ENCODE results near the gene ZNF865. TPM values are rescaled to one million over a fixed set of nuclear protein-coding genes. Genes with fewer than 3 reads are reported as not detected.

Gene ZNF865
- total and polyA plus RNA-seq, 7 experiments from 2014 or later: 0.06 to 22.7 (median 15.2) TPM

DNA sequence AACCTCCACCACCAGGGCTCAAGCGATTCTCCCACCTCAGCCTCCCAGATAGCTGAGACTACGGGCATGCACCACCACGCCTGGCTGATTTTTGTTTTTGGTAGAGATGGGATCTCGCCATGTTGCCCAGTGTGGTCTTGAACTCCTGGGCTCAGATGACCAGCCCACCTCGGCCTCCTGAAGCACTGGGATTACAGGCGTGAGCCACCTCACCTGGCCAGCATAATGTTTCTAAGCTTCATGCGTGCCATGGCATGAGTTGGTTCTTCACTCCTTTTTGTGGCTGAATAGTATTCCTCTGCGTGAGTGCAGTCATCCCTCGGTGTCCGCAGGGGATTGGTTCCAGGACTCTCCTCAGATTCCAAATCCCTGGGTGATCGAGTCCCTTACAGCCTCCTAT is 20.6 kb upstream of the ZNF865 start:
- CTCF ChIA-PET: no interaction called here
- DNase-seq (no peak), ATAC-seq (no peak)
- intact Hi-C loops (cut with micrococcal nuclease): loop anchor here (5.0 to 10.0 kb wide), 2 partner anchors 68 to 200 kb away; partner anchors contain the start of genes RPL28 (in 1 of the 2) and TMEM238 (in 1 of the 2)
- no peak overlapping the region for H3K27ac ChIP-seq (ENCODE audit: low read depth, low read length)
- H3K4me1 ChIP-seq (ENCODE audit: control insufficient read depth in 2 of 2, insufficient read depth in 2 of 2, low read length in 2 of 2): peaks cover 23 to 29% of the 10 kb centered on the region in 2 donors
- POLR2A ChIA-PET: interaction anchor here (0.8 to 5.1 kb wide), 2 partner anchors 14 to 50 kb away, joined by 3 to 44 read pairs; partner anchors contain the start of genes FIZ1 and ZNF524
- H3K27me3 ChIP-seq (ENCODE audit: control insufficient read depth in 2 of 2, insufficient read depth in 2 of 2, low read length in 2 of 2): no peaks in the 10 kb centered on the region
- H3K4me3 ChIP-seq (ENCODE audit: low read length): no peak overlapping the region
- no peaks in the 10 kb centered on the region for H3K9me3 ChIP-seq (ENCODE audit: control insufficient read depth in 2 of 3, low read length in 3 of 3)
- H3K27me3 Mint-ChIP-seq: peaks cover 0 to 32% (median 0%) of the 10 kb centered on the region in 5 donors
- H3K4me1 Mint-ChIP-seq: peaks cover 21 to 55% (median 40%) of the 10 kb centered on the region in 7 donors
- H3K36me3 ChIP-seq (ENCODE audit: control insufficient read depth in 2 of 3, insufficient read depth in 3 of 3, low read length in 3 of 3): no peaks in the 10 kb centered on the region
- H3K9me3 Mint-ChIP-seq: no peaks in the 10 kb centered on the region
- H3K27ac Mint-ChIP-seq: peak overlapping the region in 6 of 9 donors; percentile 43 to 71 (median 54)
- peak overlapping the region in 6 of 10 donors; percentile 16 to 95 (median 86) for H3K4me3 Mint-ChIP-seq
- peaks cover 0 to under 1% (median 0%) of the 10 kb centered on the region in 5 donors for H3K36me3 Mint-ChIP-seq

DNA sequence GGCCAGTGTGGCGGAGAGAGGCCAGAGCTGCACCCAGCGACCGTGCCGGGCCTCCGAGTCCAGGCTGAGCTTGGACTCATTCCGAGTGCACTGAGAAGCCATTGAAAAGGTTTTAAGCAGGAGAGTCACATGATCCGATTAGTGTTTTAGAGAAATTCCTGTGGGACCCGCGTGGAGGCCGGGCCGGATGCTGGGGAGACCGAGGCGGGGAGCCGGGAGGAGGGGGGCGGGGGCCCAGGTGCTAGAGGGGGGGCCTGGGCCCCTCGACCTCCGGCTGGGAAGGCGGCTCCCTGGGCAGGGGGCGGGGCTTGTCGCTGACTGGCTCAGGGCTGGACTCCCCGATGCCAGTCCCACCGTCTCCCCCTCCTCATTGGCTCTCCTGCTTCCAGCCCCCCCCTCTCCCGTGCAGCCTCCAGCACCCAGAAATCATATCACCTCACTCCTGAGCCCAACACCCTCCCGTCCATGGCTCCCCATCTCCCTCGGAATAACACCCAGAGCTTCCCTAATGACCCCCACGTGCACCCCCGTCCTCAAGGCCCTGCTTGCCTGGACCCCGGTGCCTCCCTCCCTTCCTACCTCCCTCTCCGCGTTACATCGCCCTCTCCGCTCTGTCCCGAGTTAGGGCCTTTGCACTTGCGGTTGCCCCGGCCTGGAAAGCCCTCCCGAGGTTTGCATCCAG is 19.6 kb upstream of the ZNF865 start:
- Histone ChIP-seq H3K4me1 (ENCODE audit: control insufficient read depth in 2 of 2, insufficient read depth in 2 of 2, low read length in 2 of 2) (peaks cover 20 to 29% of the 10 kb centered on the region in 2 donors), H3K36me3 (ENCODE audit: control insufficient read depth in 2 of 3, insufficient read depth in 3 of 3, low read length in 3 of 3) (no peaks in the 10 kb centered on the region), H3K9me3 (ENCODE audit: control insufficient read depth in 2 of 3, low read length in 3 of 3) (no peaks in the 10 kb centered on the region), H3K27ac (ENCODE audit: low read depth, low read length) (peak overlapping the region; percentile 59), H3K4me3 (ENCODE audit: low read length) (peak overlapping the region; percentile 50), H3K27me3 (ENCODE audit: control insufficient read depth in 2 of 2, insufficient read depth in 2 of 2, low read length in 2 of 2) (no peaks in the 10 kb centered on the region)
- Mint-ChIP-seq H3K27me3 (peaks cover 0 to 32% (median 0%) of the 10 kb centered on the region in 5 donors), H3K4me3 (peak overlapping the region; percentile 45 to 95 (median 86)), H3K4me1 (peaks cover 18 to 52% (median 38%) of the 10 kb centered on the region in 7 donors), H3K27ac (peak overlapping the region in 8 of 9 donors; percentile 33 to 94 (median 68)), H3K9me3 (no peaks in the 10 kb centered on the region), H3K36me3 (no peaks in the 10 kb centered on the region)
- intact Hi-C loops (cut with micrococcal nuclease): loop anchor here (5.0 to 10.0 kb wide), 2 partner anchors 68 to 201 kb away; partner anchors contain the start of genes RPL28 (in 1 of the 2) and TMEM238 (in 1 of the 2)
- DNase-seq (peak in 6 of 9 donors; percentile 26 to 57 (median 35)), ATAC-seq (peak; percentile 36)
- ChIA-PET CTCF (interaction anchor here (0.7 to 1.5 kb wide), 3 partner anchors 14 to 68 kb away, joined by 4 to 8 read pairs (median 4); partner anchors contain the start of gene FIZ1), POLR2A (interaction anchor here (0.6 to 5.1 kb wide), 3 partner anchors 13 to 69 kb away, joined by 3 to 44 read pairs (median 3); partner anchors contain the start of genes FIZ1 and ZNF524)

DNA sequence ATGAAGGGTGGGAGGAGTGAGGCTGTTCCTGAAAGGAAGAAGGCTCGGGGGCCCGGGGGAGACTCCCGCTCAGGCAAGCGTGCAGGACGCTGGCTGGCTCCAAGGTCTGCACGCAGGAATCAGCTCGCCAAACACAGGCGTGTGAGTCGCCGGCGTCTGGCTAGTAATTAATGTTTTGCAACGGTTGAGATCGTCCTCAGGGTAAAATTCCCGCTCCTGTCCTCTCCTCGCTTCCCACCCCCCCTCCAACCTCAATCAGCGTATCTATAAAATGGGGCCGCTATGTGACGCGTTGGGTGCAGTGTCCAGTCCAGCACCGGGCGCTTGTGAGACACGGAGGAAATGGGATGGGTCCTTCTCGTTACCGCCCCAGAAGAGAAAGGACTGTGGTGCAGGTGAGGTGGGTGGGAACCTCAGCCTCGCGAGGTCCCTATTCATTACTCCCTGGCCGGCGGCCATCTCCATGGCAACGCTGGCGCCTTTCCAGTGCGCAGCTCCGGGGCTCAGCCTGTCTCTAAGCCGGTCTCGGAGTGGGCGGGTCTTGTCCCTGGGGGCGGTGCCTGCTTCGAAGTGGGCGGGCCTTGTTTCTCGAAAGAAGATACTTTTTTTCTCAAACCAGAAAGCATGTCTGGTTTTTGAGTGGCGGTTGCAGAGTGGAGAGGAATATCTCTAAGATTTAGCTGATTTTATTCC is 18.3 kb upstream of the ZNF865 start:
- Histone ChIP-seq H3K9me3 (ENCODE audit: control insufficient read depth in 2 of 3, low read length in 3 of 3) (no peaks in the 10 kb centered on the region), H3K27me3 (ENCODE audit: control insufficient read depth in 2 of 2, insufficient read depth in 2 of 2, low read length in 2 of 2) (no peaks in the 10 kb centered on the region), H3K27ac (ENCODE audit: low read depth, low read length) (peak overlapping the region; percentile 32), H3K4me1 (ENCODE audit: control insufficient read depth in 2 of 2, insufficient read depth in 2 of 2, low read length in 2 of 2) (peaks cover 10 to 22% of the 10 kb centered on the region in 2 donors), H3K4me3 (ENCODE audit: low read length) (peak overlapping the region; percentile 63), H3K36me3 (ENCODE audit: control insufficient read depth in 2 of 3, insufficient read depth in 3 of 3, low read length in 3 of 3) (peaks cover 0 to 2% (median 0%) of the 10 kb centered on the region in 3 experiments)
- peaks cover 0 to 6% (median 0%) of the 10 kb centered on the region in 5 donors for H3K36me3 Mint-ChIP-seq
- ATAC-seq (peak; percentile 99), DNase-seq (peak; percentile 83 to 92 (median 89))
- intact Hi-C loops (cut with micrococcal nuclease): loop anchor here (1.0 to 10.0 kb wide), 5 partner anchors 12 to 202 kb away; partner anchors contain the start of genes FIZ1 (in 2 of the 2), ZNF784 (in 2 of the 2), ZNF865 (in 2 of the 2) and RPL28 (in 1 of the 2)
- H3K27me3 Mint-ChIP-seq: peaks cover 0 to 32% (median 0%) of the 10 kb centered on the region in 5 donors
- peak overlapping the region; percentile 16 to 88 (median 86) for H3K27ac Mint-ChIP-seq
- H3K9me3 Mint-ChIP-seq: no peaks in the 10 kb centered on the region
- ChIA-PET CTCF (interaction anchor here (1.0 to 1.5 kb wide), 3 partner anchors 12 to 40 kb away, joined by 3 to 8 read pairs (median 4); partner anchors contain the start of gene FIZ1), POLR2A (interaction anchor here (0.6 to 5.1 kb wide), 5 partner anchors 11 to 48 kb away, joined by 3 to 44 read pairs (median 3); partner anchors contain the start of genes FIZ1, ZNF524, ZNF784 and ZNF865)
- H3K4me3 Mint-ChIP-seq: peak overlapping the region; percentile 83 to 95 (median 88)
- H3K4me1 Mint-ChIP-seq: peaks cover 8 to 41% (median 27%) of the 10 kb centered on the region in 7 donors

- peaks cover 7 to 40% (median 26%) of the 10 kb centered on the region in 7 donors for H3K4me1 Mint-ChIP-seq
- no peaks in the 10 kb centered on the region for H3K27me3 ChIP-seq (ENCODE audit: control insufficient read depth in 2 of 2, insufficient read depth in 2 of 2, low read length in 2 of 2)
These were observed 16.7 kb upstream of the ZNF865 start for GRCh38 chr19:55588738-55589137.

DNA sequence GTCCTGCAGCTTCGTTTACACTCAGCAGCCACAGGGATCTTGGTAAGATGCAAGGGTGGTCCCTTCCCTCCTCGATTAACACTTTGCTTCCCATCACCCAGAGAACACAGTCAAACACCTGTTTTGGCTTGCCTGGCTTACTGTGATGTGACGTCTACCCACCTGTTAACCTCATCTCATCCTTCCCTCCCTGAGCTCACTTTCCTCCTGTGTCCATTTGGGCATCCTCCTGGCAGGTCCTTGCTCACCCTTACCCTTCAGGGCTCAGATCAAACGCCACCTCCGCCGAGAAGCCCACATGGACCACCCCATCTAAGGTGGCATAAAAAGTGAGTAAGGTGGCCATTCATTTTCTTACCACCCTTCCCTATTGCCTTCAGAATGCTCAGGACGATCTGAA is 15.3 kb upstream of the ZNF865 start:
- Histone ChIP-seq H3K27ac (ENCODE audit: low read depth, low read length) (no peak overlapping the region), H3K4me3 (ENCODE audit: low read length) (no peak overlapping the region), H3K9me3 (ENCODE audit: control insufficient read depth in 2 of 3, low read length in 3 of 3) (no peaks in the 10 kb centered on the region), H3K36me3 (ENCODE audit: control insufficient read depth in 2 of 3, insufficient read depth in 3 of 3, low read length in 3 of 3) (peaks cover 0 to 20% (median 0%) of the 10 kb centered on the region in 3 experiments), H3K4me1 (ENCODE audit: control insufficient read depth in 2 of 2, insufficient read depth in 2 of 2, low read length in 2 of 2) (peaks cover 10 to 22% of the 10 kb centered on the region in 2 donors), H3K27me3 (ENCODE audit: control insufficient read depth in 2 of 2, insufficient read depth in 2 of 2, low read length in 2 of 2) (no peaks in the 10 kb centered on the region)
- POLR2A ChIA-PET: interaction anchor here (0.7 kb wide), 1 partner anchor 34 kb away, joined by 3 read pairs; the partner anchor contains the start of gene ZNF784
- intact Hi-C loops (cut with micrococcal nuclease): no loop called here
- Mint-ChIP-seq H3K4me3 (no peak overlapping the region), H3K36me3 (peaks cover 3 to 16% (median 10%) of the 10 kb centered on the region in 5 donors), H3K27me3 (peaks cover 0 to 22% (median 0%) of the 10 kb centered on the region in 5 donors), H3K27ac (peak overlapping the region in 1 of 9 donors; percentile 77), H3K4me1 (peaks cover 6 to 38% (median 22%) of the 10 kb centered on the region in 7 donors), H3K9me3 (no peaks in the 10 kb centered on the region)
- ATAC-seq (no peak), DNase-seq (no peak)
- CTCF ChIA-PET: no interaction called here

More at GRCh38 chr19:55588738-55589137, 16.7 kb upstream of the ZNF865 start:
- ChIA-PET CTCF (interaction anchor here (0.5 to 0.6 kb wide), 2 partner anchors 170 to 175 kb away, joined by 3 to 7 read pairs; no protein-coding TSS in a partner anchor), POLR2A (interaction anchor here (1.5 to 5.1 kb wide), 2 partner anchors 10 to 47 kb away, joined by 3 to 44 read pairs; partner anchors contain the start of genes FIZ1 and ZNF524)
- H3K36me3 Mint-ChIP-seq: peaks cover 0 to 9% (median 3%) of the 10 kb centered on the region in 5 donors
- H3K9me3 ChIP-seq (ENCODE audit: control insufficient read depth in 2 of 3, low read length in 3 of 3): no peaks in the 10 kb centered on the region
- H3K4me3 ChIP-seq (ENCODE audit: low read length): no peak overlapping the region
- DNase-seq (no peak), ATAC-seq (no peak)
- H3K36me3 ChIP-seq (ENCODE audit: control insufficient read depth in 2 of 3, insufficient read depth in 3 of 3, low read length in 3 of 3): peaks cover 0 to 11% (median 0%) of the 10 kb centered on the region in 3 experiments
- peak overlapping the region in 5 of 10 donors; percentile 21 to 65 (median 25) for H3K4me3 Mint-ChIP-seq
- H3K27ac ChIP-seq (ENCODE audit: low read depth, low read length): no peak overlapping the region
- intact Hi-C loops (cut with micrococcal nuclease): loop anchor here (5.0 to 10.0 kb wide), 2 partner anchors 71 to 204 kb away; partner anchors contain the start of genes RPL28 (in 1 of the 2) and TMEM238 (in 1 of the 2)
- H3K27me3 Mint-ChIP-seq: peaks cover 0 to 32% (median 0%) of the 10 kb centered on the region in 5 donors
- H3K9me3 Mint-ChIP-seq: no peaks in the 10 kb centered on the region
- H3K27ac Mint-ChIP-seq: peak overlapping the region in 1 of 9 donors; percentile 28
- H3K4me1 ChIP-seq (ENCODE audit: control insufficient read depth in 2 of 2, insufficient read depth in 2 of 2, low read length in 2 of 2): peaks cover 10 to 22% of the 10 kb centered on the region in 2 donors

Data from naive thymus-derived CD4-positive, alpha-beta T cell (primary cell).